AML-193 (cell line): ENCODE data around the gene URM1.
"Not testable (repeated sequence)": the region's sequence is repeated elsewhere in the genome, so short reads cannot be mapped to it uniquely, and the experiment has no call there.

Source experiments
- DNase-seq, 2 experiments: peaks; one replicate each; lab custom pipeline; 2025; lab: John Stamatoyannopoulos, UW

The URM1 gene

DNA sequence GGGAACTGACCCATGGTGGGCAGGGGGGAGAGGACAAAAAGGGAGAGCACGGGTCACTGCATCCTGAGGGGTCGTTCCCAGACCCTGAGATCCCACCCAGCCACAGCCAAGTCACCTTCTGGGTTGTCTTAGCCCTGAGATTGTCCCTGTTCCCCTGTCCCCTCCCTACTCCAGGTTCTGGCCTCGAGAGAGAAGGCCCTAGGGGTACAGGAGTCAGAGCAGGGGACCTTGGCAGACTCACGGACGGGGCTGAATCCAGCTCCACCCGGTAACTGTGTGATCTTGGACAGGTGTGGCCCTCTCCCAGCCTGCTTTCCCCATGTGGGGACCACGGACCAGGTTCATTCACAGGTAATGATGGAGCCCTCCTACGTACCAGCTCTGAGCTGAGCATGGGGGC lies 38.3 kb downstream of the URM1 start:
- DNase-seq, result no peak

DNA sequence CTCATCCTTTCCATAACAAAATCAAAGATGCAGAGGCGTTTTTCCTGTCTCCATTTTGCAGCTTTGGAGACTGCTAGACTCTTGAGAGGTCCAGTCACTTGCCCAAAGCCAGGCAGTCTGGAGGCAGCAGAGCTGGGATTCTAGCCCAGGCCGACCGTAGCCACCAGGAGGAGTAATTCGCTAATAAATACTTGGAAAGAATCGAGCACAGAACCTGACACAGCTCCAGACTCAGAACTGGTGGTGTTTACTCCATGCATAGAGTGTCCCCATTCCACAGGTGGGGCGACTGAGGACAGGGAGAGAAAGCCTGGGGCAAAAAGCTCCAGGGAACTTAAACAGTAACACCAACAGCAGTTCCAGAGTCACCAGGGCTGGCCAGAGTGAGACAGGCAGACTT lies 38.8 kb downstream of the URM1 start:
- DNase-seq, result no peak

DNA sequence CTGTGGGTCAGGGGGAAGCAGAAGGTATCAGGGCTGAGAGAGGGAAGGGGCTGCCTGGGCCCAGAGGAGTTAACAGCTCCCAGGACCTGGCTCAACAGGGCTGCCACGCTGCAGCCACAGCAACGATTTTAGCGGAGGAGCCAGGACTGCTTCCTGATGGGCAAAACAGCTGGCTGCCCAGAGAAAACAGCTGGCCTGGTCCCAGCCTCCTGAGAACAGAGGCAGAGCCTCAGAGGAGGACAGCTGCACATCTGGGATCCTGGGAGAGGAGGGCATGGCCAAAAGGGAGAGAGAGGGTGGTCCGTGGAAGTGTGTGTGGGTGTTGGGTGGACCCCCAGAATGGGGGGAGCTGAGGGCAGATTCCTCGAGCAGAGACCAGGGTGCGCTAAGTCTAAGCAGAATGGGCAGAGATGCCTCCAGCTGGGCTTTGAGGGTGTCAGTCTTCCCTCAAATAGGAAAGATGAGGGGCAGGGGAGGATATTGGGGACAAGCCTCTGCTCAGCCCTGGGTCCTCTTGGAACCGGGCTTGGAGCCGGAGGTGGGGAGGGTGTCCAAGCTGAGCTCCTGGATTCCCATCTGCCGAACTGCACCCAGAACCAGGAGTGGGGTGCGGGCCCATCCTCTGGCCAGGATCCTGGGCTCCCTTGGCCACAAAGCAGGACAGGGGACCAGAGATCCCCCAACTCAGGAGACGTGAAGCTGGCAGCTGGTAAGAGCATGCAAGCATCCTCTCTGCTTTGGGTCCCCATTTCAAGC lies 40.4 kb downstream of the URM1 start:
- DNase-seq, result no peak

DNA sequence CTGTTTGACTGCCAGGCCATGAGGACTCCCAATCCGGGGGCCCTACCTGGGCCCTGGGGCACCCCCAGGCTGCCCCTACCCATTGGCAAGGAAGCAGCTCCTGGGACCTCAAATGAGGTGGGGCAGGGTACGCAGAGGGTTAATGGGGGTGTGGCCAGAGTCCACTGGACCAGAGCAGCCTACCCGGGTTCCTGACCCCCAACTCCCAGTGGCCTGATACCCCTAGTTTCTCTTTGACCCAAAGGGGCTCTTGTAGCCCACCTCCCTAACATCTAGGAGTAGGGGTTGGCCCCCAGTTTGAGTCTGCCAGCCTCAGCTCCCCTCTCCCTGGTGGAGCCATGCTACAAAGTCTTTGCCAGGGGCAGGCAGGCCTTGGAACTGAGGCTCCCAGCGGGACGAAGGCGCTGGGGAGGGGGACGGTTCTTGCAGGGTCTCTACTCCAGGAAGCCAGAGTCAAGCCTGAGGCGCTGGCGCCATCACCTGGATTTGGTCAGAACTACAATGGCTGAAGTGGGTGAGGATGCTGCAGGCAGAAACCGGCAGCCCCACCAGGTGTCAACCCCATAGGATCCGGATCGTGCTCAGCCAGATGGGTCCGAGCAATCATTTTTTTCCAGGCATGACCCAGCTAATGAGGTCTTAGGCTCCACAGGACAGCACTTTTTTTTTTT lies 41.1 kb downstream of the URM1 start:
- DNase-seq, result peak; percentile 11 to 27

DNA sequence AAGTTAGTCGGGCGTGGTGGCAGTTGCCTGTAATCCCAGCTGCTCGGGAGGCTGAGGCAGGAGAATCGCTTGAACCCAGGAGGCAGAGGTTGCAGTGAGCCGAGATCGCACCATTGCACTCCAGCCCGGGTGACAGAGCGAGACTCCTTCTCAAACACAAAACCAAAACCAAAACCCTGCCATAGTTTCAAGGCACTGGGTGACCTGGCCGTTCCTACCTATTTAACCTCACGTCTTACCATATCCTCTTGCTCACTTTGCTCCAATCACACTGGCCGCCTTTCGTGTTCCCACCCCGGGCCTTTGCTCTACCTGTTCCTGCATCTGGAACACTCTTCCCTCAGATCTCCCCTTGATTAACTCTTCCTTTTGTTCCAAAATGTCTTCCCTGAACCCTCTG lies 42.6 kb downstream of the URM1 start:
- DNase-seq, result not testable (repeated sequence)

DNA sequence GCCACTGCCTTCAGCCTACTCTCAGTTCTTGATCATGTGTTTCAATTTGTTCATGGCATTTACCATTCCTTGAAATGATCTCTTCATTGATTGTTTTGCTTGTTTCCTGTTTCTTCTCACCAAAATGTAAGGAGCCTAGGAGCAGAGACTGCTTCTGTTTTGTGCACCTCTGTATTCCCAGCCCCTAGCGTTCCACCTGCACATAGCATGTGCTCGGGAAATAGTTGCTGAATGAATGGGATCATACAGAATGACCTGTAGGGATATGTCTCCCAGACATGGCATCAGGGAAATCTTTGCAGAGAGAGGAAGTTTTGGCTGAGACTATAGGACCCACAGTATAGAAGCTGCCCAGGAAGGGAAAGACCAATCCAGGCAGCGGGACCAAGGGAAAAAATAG lies 43.3 kb downstream of the URM1 start:
- DNase-seq, result no peak

DNA sequence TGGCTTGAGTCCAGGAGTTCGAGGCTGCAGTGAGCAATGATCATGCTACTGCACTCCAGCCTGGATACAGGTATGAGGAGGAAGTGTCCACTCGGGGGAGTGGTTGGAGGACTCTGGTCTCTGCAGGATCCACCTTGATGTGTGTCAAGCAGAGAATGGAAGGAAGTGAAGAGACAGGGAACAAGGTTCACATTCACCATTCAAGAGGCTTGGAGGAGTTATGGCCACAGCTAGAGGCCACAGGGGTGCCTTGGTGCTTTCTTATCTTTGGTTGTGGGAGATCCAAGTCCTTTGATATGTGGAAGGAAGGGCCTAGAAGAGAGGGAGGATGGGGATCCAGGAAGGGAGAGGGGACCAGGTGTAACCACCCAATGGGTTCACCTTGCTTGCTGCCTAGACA lies 44.1 kb downstream of the URM1 start:
- DNase-seq, result no peak

DNA sequence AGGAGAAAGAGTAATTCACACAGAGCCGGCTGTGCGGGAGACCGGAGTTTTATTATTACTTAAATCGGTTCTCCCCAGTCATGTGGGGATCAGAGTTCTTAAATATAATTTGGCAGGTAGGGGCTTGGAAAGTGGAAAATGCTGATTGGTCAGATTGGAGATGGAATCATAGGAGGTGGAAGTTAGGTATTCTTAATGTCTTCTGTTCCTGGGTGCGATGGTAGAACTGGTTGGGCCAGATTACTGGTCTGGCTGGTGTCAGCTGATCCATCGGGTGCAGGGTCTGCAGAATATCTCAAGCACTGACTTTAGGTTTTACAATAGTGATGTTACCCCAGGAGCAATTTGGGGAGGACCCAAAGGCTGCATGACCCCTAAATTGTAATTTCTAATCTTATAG lies 44.8 kb downstream of the URM1 start:
- no peak for DNase-seq

DNA sequence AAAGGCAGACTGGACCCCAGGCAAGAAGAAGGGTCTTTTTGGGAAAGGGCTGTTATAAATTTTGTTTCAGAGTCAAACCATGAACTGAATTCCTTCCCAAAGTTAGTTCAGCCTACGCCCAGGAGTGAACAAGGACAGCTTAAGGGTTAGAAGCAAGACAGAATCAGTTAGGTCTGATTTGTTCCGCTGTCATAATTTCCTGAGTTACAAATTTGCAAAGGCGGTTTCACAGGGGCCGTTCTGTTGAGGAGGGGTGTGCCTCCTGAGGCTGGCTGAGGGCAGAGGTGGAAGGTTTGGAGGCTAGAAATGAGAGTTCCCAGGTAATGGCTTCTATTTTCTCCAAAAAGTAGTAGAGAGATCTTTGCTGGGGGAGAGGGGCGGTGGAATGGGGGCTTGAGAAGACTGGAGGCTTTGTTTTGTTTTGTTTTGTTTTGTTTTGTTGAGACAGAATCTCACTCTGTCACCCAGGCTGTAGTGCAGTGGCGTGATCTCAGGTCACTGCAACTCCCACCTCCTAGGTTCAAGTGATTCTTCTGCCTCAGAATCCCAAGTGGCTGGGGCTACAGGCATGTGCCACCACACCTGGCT lies 45.4 kb downstream of the URM1 start:
- DNase-seq, result no peak

DNA sequence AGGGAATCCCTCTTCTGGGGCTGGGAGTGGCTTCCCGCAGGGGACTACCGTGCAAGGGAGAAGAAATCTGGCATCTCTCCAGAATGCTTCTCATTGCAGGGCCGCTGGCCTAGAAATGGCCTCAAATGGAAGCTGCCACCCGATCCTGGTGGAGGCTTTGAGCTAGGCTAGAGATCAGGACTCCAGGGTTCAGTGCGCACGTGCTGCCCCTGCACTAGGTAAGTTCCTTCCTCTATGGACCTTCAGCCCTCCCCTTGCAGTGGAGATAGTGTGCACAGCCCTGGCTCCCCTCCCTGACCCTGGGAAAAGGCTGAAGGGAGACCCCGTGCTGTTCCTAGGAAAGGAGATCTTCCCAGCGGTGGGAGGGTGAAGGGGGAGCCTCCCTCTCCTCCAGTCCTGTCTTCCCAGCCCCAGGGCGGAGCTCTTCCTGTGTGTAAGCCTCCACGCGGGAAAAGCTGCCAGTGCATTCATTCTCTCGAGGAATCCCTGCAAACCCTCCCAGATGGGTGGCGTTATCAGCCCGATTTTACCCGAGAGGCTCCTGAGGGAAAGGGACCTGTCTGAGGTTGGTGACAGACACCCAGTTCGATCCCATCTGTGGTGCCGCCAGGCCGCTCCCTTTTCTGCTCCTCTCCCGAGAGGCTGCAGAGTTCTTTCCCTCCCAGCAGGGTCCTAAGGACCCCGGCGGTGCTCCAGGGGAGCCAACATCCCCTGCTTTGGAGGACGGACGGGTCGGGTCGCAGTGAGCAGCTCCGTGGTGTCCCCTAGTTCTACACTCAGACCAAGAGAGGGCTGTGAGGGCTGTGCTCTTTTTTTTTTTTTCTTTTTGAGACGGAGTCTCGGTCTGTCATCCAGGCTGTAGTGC lies 48.1 kb downstream of the URM1 start:
- no peak for DNase-seq

DNA sequence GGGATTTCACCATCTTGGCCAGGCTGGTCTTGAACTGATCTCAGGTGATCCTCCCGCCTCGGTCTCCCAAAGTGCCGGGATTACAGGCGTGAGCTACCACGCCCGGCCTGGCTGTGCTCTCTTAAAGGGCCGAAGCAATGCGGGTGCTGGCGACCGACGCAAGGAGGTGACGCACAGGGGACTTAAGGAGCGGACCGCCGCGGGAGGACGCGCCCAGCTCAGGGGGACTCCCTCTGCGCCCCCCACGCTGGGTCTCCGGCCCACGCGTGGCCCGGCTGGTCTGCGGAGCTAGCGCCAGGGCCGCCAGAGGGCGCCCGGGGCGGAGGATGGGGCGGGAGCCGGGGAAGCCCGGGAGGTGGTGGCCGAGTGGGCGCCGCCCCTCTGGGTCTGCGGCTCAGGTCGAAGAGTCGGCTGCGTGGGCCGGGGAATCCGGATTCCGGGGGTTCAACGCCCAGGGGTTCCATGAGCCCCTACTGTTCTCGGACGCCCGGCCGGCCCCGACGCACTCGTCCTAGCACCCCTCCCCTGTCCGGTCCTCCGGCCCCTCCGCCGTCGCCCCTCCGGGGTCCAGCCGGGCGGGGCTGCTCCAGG lies 49.0 kb downstream of the URM1 start:
- peak; percentile 32 to 33 for DNase-seq

DNA sequence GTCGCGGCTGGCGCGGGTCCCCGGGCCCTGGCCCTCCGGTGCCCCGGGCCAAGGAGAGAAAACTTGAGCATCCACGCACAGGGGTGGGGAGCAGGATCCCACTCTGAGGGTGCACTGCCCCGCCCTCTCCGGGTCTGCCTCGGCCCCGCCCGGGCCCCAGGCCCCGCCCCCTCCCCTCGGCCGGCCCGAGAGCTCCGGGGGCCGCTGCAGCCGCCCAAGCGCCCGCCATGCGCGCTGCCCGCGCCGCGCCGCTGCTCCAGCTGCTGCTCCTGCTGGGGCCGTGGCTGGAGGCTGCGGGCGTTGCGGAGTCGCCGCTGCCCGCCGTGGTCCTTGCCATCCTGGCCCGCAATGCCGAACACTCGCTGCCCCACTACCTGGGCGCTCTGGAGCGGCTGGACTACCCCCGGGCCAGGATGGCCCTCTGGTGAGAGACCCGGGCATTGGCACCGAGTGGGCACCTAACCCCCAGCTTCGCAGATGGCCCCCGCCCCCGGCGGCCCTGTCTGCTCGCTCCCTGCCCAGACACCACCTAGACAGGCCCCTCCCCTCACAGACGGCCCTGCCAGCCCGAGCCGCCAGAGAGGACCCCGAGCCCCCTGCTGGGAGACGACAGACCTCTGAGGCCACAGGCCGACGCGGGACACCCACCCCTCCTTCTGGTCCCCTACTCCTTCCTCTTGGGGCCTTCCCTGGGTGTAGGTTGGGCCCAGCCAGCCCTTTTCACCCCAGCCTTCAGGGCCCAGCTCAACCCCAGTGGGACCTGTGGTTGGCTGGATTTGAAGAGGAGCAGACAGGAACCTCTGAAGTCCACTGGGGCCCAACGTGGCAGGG lies 49.7 kb downstream of the URM1 start, which contains the start of gene CERCAM:
Gene CERCAM (plus strand): TSS at position 207 of the 831 bp plus-strand sequence. CDS start 21 bp downstream, at position 228.
- peak; percentile 14 to 16 for DNase-seq

DNA sequence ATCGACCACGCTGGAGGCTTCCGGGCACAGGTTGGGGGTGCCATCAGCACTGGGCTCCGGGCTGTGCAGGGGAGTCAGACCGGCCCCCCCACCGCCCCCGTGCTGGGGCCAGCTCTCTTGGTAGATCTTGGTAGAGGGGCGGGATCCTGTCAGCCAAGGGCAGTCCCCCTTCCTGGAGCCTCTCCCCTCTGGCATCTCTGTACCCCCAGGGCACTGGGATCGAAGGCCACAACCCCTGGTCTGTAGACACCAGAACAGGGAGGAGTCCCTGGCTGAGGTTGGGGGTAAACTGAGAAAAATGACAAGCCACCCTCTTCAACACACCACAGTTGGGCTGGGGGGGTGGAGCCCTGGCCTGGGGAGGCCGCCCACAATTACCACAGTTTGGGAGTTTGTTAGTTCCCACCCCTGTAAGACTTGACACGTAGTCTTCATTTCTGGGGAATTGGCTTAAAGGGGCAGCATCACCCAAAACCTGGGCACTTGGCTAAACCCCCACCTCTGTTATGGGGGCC lies 50.4 kb downstream of the URM1 start:
- no peak for DNase-seq

DNA sequence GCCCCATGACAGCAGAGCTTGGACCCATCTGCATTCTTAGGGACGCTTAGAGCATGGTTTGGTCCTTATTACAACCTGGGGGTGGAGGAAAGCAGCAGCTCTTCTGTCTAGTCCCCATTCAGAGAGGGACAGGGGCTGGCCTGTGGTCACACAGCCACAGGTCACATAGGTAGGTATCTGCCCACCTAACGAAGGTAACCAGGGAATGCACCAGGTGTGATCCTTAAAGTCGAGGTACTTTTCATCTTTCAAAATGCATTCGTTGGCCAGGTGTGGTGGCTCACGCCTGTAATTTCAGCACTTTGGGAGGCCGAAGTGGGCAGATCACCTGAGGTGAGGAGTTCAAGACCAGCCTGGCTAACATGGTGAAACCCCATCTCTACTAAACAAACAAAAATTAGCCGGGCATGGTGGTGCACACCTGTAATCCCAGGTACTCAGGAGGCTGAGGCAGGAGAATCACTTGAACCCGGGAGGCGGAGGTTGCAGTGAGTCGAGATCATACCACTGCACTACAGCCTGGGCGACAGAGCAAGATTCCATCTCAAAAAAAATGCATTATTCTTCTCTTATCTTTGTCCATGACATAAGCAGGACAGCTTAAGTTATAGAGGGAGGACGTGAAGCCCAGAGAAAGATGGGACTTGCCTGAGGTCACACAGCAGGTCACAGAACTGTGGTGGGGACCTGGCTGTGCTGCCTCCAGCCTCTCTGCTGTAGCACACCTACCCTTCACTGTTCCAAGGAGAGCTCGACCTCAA lies 51.0 kb downstream of the URM1 start:
- not testable (repeated sequence) for DNase-seq

DNA sequence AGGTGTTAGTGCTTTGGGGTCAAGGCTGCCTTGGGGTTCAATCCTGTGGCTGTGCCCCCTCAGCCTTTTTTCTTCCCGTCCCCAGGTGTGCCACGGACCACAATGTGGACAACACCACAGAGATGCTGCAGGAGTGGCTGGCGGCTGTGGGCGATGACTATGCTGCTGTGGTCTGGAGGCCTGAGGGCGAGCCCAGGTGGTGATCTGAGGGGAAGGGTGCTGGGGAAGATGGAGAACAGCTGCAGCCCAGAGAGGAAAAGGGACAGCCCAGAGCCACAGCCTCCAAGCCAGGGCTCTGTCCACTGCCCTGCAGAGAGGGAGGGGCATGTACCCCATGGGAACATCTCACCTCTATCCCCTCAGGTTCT lies 51.6 kb downstream of the URM1 start:
- no peak for DNase-seq

DNA sequence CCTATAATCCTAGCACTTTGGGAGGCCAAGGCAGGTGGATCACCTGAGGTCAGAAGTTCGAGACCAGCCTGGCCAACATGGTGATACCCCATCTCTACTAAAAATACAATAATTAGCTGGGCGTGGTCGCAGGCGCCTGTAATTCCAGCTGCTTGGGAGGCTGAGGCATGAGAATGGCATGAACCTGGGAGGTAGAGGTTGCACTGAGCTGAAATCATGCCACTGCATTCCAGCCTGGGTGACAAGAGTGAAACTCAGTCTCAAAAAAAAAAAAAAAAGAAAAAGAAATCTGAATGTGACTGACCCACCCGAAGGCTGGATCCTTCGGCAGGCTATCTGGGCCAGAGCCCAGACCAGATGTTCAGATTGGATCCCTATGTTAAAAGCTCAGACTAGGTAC lies 52.2 kb downstream of the URM1 start:
- not testable (repeated sequence) for DNase-seq

DNA sequence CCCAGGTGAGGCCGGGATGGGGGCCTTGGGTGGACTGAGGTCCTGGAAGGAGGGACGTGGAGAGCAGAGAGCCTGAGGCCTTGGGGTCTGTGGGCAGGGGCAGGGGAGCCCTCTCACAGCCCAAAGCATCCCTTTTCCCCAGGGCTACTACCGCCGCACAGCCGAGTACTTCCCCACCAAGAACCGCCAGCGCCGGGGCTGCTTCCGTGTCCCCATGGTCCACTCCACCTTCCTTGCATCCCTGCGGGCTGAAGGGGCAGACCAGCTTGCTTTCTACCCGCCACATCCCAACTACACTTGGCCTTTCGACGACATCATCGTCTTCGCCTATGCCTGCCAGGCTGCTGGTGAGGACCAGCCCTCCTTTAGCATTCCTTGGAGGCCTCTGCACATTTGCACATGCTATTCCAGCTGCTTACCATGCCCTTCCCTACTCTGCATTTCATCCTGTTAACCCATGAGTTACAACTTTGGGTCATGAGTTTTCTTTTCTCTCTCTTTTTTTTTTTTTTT lies 53.1 kb downstream of the URM1 start:
- DNase-seq, result no peak

DNA sequence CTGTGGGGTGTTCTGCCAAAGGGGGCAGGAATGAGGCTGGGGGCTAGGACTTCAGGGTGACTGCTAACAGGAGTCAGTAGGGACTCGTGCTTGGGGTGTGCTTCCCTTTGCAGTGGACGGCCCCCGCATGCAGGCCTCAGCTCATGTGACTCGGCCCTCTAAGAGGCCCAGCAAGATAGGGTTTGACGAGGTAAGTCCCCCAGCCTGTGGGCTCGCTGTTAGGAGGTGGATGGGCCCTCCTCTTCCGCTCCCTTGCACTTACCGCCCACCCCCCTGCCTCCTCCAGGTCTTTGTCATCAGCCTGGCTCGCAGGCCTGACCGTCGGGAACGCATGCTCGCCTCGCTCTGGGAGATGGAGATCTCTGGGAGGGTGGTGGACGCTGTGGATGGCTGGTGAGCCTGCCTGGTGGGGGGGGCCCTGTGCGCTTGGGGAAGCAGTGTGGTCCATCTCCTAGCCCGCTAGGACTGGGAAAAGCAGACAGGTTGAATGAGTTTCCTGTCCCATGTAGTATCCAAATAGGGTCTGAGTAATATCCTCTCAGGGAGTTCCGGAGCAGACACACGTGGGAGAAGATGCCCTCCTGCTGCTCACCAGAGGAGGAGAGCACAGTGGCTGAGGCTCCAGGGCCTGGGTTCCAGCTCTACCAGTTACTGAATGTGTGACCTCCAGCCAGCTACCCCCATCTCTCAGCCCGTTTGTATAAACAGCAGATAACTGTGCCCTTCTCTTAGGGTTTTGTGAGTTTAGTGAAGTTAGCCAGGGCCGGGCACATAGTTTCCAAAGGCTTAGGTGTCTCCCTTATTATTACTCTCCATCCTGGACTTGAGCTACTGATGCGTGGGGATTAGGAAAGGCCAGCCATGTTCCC lies 57.7 kb downstream of the URM1 start:
- no peak for DNase-seq
